GM18951 (cell line): ENCODE measurements around the gene DDX3X.
"Not testable (repeated sequence)": the region's sequence is repeated elsewhere in the genome, so short reads cannot be mapped to it uniquely, and the experiment has no call there.

ENCODE experiments used
- POLR2A ChIP-seq: IDR thresholded peaks from 4 replicates; pipeline ENCODE4 v1.6.1; 2011; ENCODE audit warnings: mild to moderate bottlenecking; ENCODE audit not compliant: insufficient read length, insufficient read depth; ENCODE audit errors: extremely low read depth
- in situ Hi-C: fragments of 300-500 bp; cut with MboI; formaldehyde crosslinking; loops from one replicate; pipeline ENCODE4 v1.12.0; 2022; ENCODE audit warnings: low sequenced_read_pairs, mixed read lengths, inconsistent platforms; ENCODE audit not compliant: unreplicated experiment

DDX3X gene

GRCh38 chrX:41391606-41392005, 57.6 kb downstream of the DDX3X start:
- in situ Hi-C loops, result no loop called here
- no peak for TF ChIP-seq POLR2A

GRCh38 chrX:41394293-41394692, 60.3 kb downstream of the DDX3X start:
- no peak for TF ChIP-seq POLR2A
- in situ Hi-C loops, result no loop called here

GRCh38 chrX:41397219-41397618, 63.3 kb downstream of the DDX3X start:
- in situ Hi-C loops, result no loop called here
- no peak for TF ChIP-seq POLR2A

- in situ Hi-C loops, result no loop called here
- no peak for TF ChIP-seq POLR2A
Measured at GRCh38 chrX:41397768-41398167, 63.8 kb downstream of the DDX3X start.

- in situ Hi-C loops, result not testable (repeated sequence)
Measured at GRCh38 chrX:41402556-41402955, 68.6 kb downstream of the DDX3X start.

GRCh38 chrX:41405551-41405950, 71.6 kb downstream of the DDX3X start:
- in situ Hi-C loops, result no loop called here
- TF ChIP-seq POLR2A, result no peak

GRCh38 chrX:41406201-41406600, 72.2 kb downstream of the DDX3X start:
- in situ Hi-C loops, result no loop called here

GRCh38 chrX:41407816-41408215, 73.9 kb downstream of the DDX3X start:
- no peak for TF ChIP-seq POLR2A
- in situ Hi-C loops, result no loop called here

More at GRCh38 chrX:41406201-41406600, 72.2 kb downstream of the DDX3X start:
- TF ChIP-seq POLR2A, result no peak

GRCh38 chrX:41408576-41408975, 74.6 kb downstream of the DDX3X start:
- in situ Hi-C loops, result no loop called here
- TF ChIP-seq POLR2A, result no peak

GRCh38 chrX:41409006-41409405, 75.0 kb downstream of the DDX3X start:
- no peak for TF ChIP-seq POLR2A
- in situ Hi-C loops, result no loop called here

GRCh38 chrX:41411222-41411621, 77.3 kb downstream of the DDX3X start:
- in situ Hi-C loops, result not testable (repeated sequence)

GRCh38 chrX:41412261-41413081, 78.5 kb downstream of the DDX3X start:
- in situ Hi-C loops, result no loop called here
- no peak for TF ChIP-seq POLR2A
